ENCODE results near the gene TMOD4.

Gene TMOD4

GRCh38 chr1:151143986-151144385 lies 31.8 kb downstream of the TMOD4 start:
- TF ChIP-seq CTCF (IDR thresholded peaks at IDR 0.05), result no peak

GRCh38 chr1:151143057-151143435 lies 32.7 kb downstream of the TMOD4 start:
- no peak for TF ChIP-seq CTCF (IDR thresholded peaks at IDR 0.05)

GRCh38 chr1:151142411-151143056 lies 33.2 kb downstream of the TMOD4 start:
- TF ChIP-seq CTCF (IDR thresholded peaks at IDR 0.05), result no peak

- TF ChIP-seq CTCF (IDR thresholded peaks at IDR 0.05), result no peak
These were observed 38.0 kb downstream of the TMOD4 start for GRCh38 chr1:151137789-151138188.

- TF ChIP-seq CTCF (IDR thresholded peaks at IDR 0.05), result no peak
These were observed 40.1 kb downstream of the TMOD4 start for GRCh38 chr1:151135433-151136385.

GRCh38 chr1:151134991-151135390 lies 40.8 kb downstream of the TMOD4 start:
- TF ChIP-seq CTCF (IDR thresholded peaks at IDR 0.05), result no peak

- no peak for TF ChIP-seq CTCF (IDR thresholded peaks at IDR 0.05)
These were observed 41.4 kb downstream of the TMOD4 start for GRCh38 chr1:151134396-151134795.

Data from LNCAP (cell line).